WTC11 (cell line): Measurements from ENCODE around the gene LOXL4. TPM values are rescaled to one million over a fixed set of nuclear protein-coding genes. Genes with fewer than 3 reads are reported as not detected.
A peak's percentile ranks its signal among the peaks of the same experiment; 100 is the strongest.

Experiments used
- ATAC-seq: fragments of 200-7000 bp; cut with Tn5 transposase; 2 replicates; pipeline ENCODE4 v1.10.0; 2021; ENCODE audit warnings: mild to moderate bottlenecking, moderate library complexity
- CTCF ChIA-PET: fragments of 300-600 bp; sonication (Branson Sonifier 250); formaldehyde crosslinking; loops from one replicate; lab custom pipeline; 2021; ENCODE audit warnings: antibody characterized with exemption; lab: Charles Lee
- POLR2A ChIA-PET: fragments of 350-600 bp; sonication (Branson Sonifier 250); formaldehyde crosslinking; loops from one replicate; lab custom pipeline; 2021; ENCODE audit warnings: antibody characterized with exemption; lab: Charles Lee
- DNase-seq: peaks from one replicate; pipeline ENCODE4 v3.0.0; 2021; ENCODE audit warnings: low spot score
- H3K27ac Mint-ChIP-seq: 2 replicates; pipeline ENCODE4 v1.8.0; 2021; ENCODE audit warnings: mixed read lengths
- H3K27me3 Mint-ChIP-seq: 2 replicates; pipeline ENCODE4 v1.8.0; 2021; ENCODE audit warnings: low read depth, mild to moderate bottlenecking, moderate library complexity, mixed read lengths
- H3K36me3 Mint-ChIP-seq: 2 replicates; pipeline ENCODE4 v1.8.0; 2021; ENCODE audit warnings: mixed read lengths
- H3K4me1 Mint-ChIP-seq: 2 replicates; pipeline ENCODE4 v1.8.0; 2022; ENCODE audit warnings: mixed read lengths
- H3K4me3 Mint-ChIP-seq: 2 replicates; pipeline ENCODE4 v1.8.0; 2021; ENCODE audit warnings: mild to moderate bottlenecking, moderate library complexity, mixed read lengths
- H3K9me3 Mint-ChIP-seq: 2 replicates; pipeline ENCODE4 v1.8.0; 2021; ENCODE audit warnings: mixed read lengths
- FOXJ3 ChIP-seq: sonication (generic); formaldehyde crosslinking; IDR thresholded peaks from 2 replicates; pipeline ENCODE4 v1.9.0; 2021; ENCODE audit warnings: missing genetic modification reagents, mild to moderate bottlenecking, borderline replicate concordance
- GRHL2 ChIP-seq: fragments of 250-450 bp; sonication (Bioruptor Pico); IDR thresholded peaks from 2 replicates; pipeline ENCODE4 v1.8.0; 2022; ENCODE audit warnings: mild to moderate bottlenecking, moderate library complexity; ENCODE audit not compliant: insufficient replicate concordance, severe bottlenecking
- MXD4 ChIP-seq: fragments of 250-450 bp; sonication (Bioruptor Pico); IDR thresholded peaks from 2 replicates; pipeline ENCODE4 v1.8.0; 2021; ENCODE audit warnings: mild to moderate bottlenecking, moderate library complexity, borderline replicate concordance
- NFE2L1 ChIP-seq: sonication (generic); formaldehyde crosslinking; IDR thresholded peaks from 2 replicates; pipeline ENCODE4 v1.8.1; 2023; ENCODE audit warnings: missing genetic modification reagents
- NR1H2 ChIP-seq: sonication (generic); formaldehyde crosslinking; IDR thresholded peaks from 2 replicates; pipeline ENCODE4 v1.9.0; 2021; ENCODE audit warnings: mild to moderate bottlenecking, moderate library complexity, missing genetic modification reagents
- NR3C1 ChIP-seq: sonication (generic); formaldehyde crosslinking; conservative IDR thresholded peaks from 2 replicates; pipeline ENCODE4 v1.8.1; 2023; ENCODE audit warnings: low read depth, mild to moderate bottlenecking, missing genetic modification reagents
- RELA ChIP-seq: sonication (generic); formaldehyde crosslinking; IDR thresholded peaks from 2 replicates; pipeline ENCODE4 v1.8.1; 2022; ENCODE audit warnings: missing genetic modification reagents, mild to moderate bottlenecking, borderline replicate concordance
- SMAD4 ChIP-seq: sonication (generic); formaldehyde crosslinking; IDR thresholded peaks from 2 replicates; pipeline ENCODE4 v1.8.0; 2022; ENCODE audit warnings: mild to moderate bottlenecking, missing genetic modification reagents
- SOX15 ChIP-seq: fragments of 250-450 bp; sonication (Bioruptor Pico); IDR thresholded peaks from 2 replicates; pipeline ENCODE4 v1.9.0; 2021; ENCODE audit warnings: mild to moderate bottlenecking
- ZNF121 ChIP-seq: sonication (generic); formaldehyde crosslinking; IDR thresholded peaks from 2 replicates; pipeline ENCODE4 v1.8.0; 2023; ENCODE audit warnings: missing genetic modification reagents
- ZNF671 ChIP-seq: fragments of 250-450 bp; sonication (Bioruptor Pico); IDR thresholded peaks from 2 replicates; pipeline ENCODE4 v1.8.0; 2021; ENCODE audit warnings: mild to moderate bottlenecking
- total RNA-seq: library from RNA; stranded (reverse); gene quantifications from 3 replicates; pipeline ENCODE4 v1.2.3, GENCODE V29; 2021
- TF ChIP-seq, protein P1 (sequence below): sonication (generic); formaldehyde crosslinking; IDR thresholded peaks from 2 replicates; pipeline ENCODE4 v1.8.0; 2023; ENCODE audit warnings: mild to moderate bottlenecking, missing genetic modification reagents
- TF ChIP-seq, protein P2 (sequence below): sonication (generic); formaldehyde crosslinking; IDR thresholded peaks from 2 replicates; pipeline ENCODE4 v1.8.1; 2022; ENCODE audit warnings: mild to moderate bottlenecking, missing genetic modification reagents, moderate library complexity, borderline replicate concordance
- TF ChIP-seq, protein P3 (sequence below): sonication (generic); formaldehyde crosslinking; IDR thresholded peaks from 2 replicates; pipeline ENCODE4 v1.8.1; 2022; ENCODE audit warnings: missing genetic modification reagents, borderline replicate concordance
- TF ChIP-seq, protein P4 (sequence below): fragments of 250-450 bp; sonication (Bioruptor Pico); IDR thresholded peaks from 2 replicates; pipeline ENCODE4 v1.9.0; 2021; ENCODE audit warnings: mild to moderate bottlenecking
- TF ChIP-seq, protein P5 (sequence below): sonication (generic); formaldehyde crosslinking; conservative IDR thresholded peaks from 2 replicates; pipeline ENCODE4 v1.8.1; 2023; ENCODE audit warnings: mild to moderate bottlenecking, low read depth, missing genetic modification reagents, moderate library complexity
- TF ChIP-seq, protein P6 (sequence below): sonication (generic); formaldehyde crosslinking; IDR thresholded peaks from 2 replicates; pipeline ENCODE4 v1.8.1; 2023; ENCODE audit warnings: mild to moderate bottlenecking, missing genetic modification reagents
- TF ChIP-seq, protein P7 (sequence below): fragments of 250-450 bp; sonication (Bioruptor Pico); IDR thresholded peaks from 2 replicates; pipeline ENCODE4 v1.8.0; 2021; ENCODE audit warnings: mild to moderate bottlenecking

Gene LOXL4
- total RNA-seq, 1 experiment from 2014 or later, result 0.35 TPM

DNA sequence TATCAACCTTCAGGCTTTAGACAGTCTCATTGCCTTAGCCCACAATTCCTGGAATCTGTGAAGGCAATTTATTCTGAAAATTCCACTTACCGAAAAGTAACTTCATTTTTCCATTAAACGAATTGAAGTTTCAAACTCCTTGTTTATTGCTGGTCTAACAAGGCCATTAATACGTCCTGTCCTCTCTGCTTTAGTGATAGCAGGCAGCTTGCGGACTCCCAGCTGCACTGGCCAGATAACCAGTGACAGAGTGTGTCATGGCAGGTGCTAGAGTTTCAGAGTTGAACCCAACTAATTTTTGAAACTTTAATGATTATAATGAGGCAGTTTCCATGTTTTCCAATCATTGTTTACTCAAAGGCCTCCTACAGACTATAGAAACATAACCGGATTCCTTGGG, 31.1 kb downstream of the LOXL4 start:
- H3K9me3 Mint-ChIP-seq, result no peaks in the 10 kb centered on the region
- H3K4me1 Mint-ChIP-seq, result peaks cover 4% of the 10 kb centered on the region; the same call in 1 of the 2 replicates
- POLR2A ChIA-PET, result no interaction called here
- H3K4me3 Mint-ChIP-seq, result no peak overlapping the region
- no peak for DNase-seq
- H3K36me3 Mint-ChIP-seq, result peaks cover 11% of the 10 kb centered on the region
- CTCF ChIA-PET, result no interaction called here
- no peaks in the 10 kb centered on the region for H3K27me3 Mint-ChIP-seq
- H3K27ac Mint-ChIP-seq, result no peak overlapping the region
- TF ChIP-seq ZNF671 (CRISPR knock-in tag), result no peak
- TF ChIP-seq, protein P1, sequence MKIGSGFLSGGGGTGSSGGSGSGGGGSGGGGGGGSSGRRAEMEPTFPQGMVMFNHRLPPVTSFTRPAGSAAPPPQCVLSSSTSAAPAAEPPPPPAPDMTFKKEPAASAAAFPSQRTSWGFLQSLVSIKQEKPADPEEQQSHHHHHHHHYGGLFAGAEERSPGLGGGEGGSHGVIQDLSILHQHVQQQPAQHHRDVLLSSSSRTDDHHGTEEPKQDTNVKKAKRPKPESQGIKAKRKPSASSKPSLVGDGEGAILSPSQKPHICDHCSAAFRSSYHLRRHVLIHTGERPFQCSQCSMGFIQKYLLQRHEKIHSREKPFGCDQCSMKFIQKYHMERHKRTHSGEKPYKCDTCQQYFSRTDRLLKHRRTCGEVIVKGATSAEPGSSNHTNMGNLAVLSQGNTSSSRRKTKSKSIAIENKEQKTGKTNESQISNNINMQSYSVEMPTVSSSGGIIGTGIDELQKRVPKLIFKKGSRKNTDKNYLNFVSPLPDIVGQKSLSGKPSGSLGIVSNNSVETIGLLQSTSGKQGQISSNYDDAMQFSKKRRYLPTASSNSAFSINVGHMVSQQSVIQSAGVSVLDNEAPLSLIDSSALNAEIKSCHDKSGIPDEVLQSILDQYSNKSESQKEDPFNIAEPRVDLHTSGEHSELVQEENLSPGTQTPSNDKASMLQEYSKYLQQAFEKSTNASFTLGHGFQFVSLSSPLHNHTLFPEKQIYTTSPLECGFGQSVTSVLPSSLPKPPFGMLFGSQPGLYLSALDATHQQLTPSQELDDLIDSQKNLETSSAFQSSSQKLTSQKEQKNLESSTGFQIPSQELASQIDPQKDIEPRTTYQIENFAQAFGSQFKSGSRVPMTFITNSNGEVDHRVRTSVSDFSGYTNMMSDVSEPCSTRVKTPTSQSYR (CRISPR knock-in tag), result no peak
- no peak for TF ChIP-seq ZNF121 (CRISPR knock-in tag)
- TF ChIP-seq NR3C1 (CRISPR knock-in tag), result no peak
- TF ChIP-seq, protein P2, sequence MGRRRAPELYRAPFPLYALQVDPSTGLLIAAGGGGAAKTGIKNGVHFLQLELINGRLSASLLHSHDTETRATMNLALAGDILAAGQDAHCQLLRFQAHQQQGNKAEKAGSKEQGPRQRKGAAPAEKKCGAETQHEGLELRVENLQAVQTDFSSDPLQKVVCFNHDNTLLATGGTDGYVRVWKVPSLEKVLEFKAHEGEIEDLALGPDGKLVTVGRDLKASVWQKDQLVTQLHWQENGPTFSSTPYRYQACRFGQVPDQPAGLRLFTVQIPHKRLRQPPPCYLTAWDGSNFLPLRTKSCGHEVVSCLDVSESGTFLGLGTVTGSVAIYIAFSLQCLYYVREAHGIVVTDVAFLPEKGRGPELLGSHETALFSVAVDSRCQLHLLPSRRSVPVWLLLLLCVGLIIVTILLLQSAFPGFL, result no peak
- TF ChIP-seq, protein P3, sequence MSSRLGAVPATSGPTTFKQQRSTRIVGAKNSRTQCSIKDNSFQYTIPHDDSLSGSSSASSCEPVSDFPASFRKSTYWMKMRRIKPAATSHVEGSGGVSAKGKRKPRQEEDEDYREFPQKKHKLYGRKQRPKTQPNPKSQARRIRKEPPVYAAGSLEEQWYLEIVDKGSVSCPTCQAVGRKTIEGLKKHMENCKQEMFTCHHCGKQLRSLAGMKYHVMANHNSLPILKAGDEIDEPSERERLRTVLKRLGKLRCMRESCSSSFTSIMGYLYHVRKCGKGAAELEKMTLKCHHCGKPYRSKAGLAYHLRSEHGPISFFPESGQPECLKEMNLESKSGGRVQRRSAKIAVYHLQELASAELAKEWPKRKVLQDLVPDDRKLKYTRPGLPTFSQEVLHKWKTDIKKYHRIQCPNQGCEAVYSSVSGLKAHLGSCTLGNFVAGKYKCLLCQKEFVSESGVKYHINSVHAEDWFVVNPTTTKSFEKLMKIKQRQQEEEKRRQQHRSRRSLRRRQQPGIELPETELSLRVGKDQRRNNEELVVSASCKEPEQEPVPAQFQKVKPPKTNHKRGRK (CRISPR knock-in tag), result no peak
- ATAC-seq, result no peak

DNA sequence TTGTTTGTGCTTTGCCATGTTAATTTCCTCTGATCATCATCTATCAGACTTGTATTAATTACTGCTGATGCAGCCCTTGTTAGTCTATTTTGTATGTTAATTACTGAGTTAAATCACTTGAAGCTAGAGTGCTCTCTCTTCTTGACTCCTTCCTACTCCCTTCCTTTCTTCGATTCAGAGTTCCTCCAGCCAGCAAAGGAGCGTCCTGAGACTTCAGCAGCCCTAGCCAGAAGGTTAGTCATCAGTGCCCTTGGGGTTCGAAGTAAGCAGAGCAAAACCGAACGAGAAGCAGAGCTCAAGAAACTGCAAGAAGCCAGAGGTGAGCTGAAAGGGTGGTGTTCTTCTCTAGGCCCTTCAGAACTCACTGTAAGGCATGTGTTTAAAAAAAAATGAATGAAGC, 32.1 kb downstream of the LOXL4 start:
- ATAC-seq (no peak), DNase-seq (no peak)
- TF ChIP-seq GRHL2 (no peak), SMAD4 (CRISPR knock-in tag) (no peak), NFE2L1 (CRISPR knock-in tag) (no peak), SOX15 (no peak), FOXJ3 (CRISPR knock-in tag) (no peak), RELA (CRISPR knock-in tag) (no peak), NR1H2 (CRISPR knock-in tag) (no peak), MXD4 (no peak)
- TF ChIP-seq, protein P4, sequence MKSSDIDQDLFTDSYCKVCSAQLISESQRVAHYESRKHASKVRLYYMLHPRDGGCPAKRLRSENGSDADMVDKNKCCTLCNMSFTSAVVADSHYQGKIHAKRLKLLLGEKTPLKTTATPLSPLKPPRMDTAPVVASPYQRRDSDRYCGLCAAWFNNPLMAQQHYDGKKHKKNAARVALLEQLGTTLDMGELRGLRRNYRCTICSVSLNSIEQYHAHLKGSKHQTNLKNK (CRISPR knock-in tag), result no peak
- TF ChIP-seq, protein P5, sequence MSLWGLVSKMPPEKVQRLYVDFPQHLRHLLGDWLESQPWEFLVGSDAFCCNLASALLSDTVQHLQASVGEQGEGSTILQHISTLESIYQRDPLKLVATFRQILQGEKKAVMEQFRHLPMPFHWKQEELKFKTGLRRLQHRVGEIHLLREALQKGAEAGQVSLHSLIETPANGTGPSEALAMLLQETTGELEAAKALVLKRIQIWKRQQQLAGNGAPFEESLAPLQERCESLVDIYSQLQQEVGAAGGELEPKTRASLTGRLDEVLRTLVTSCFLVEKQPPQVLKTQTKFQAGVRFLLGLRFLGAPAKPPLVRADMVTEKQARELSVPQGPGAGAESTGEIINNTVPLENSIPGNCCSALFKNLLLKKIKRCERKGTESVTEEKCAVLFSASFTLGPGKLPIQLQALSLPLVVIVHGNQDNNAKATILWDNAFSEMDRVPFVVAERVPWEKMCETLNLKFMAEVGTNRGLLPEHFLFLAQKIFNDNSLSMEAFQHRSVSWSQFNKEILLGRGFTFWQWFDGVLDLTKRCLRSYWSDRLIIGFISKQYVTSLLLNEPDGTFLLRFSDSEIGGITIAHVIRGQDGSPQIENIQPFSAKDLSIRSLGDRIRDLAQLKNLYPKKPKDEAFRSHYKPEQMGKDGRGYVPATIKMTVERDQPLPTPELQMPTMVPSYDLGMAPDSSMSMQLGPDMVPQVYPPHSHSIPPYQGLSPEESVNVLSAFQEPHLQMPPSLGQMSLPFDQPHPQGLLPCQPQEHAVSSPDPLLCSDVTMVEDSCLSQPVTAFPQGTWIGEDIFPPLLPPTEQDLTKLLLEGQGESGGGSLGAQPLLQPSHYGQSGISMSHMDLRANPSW (CRISPR knock-in tag), result no peak
- TF ChIP-seq, protein P6, sequence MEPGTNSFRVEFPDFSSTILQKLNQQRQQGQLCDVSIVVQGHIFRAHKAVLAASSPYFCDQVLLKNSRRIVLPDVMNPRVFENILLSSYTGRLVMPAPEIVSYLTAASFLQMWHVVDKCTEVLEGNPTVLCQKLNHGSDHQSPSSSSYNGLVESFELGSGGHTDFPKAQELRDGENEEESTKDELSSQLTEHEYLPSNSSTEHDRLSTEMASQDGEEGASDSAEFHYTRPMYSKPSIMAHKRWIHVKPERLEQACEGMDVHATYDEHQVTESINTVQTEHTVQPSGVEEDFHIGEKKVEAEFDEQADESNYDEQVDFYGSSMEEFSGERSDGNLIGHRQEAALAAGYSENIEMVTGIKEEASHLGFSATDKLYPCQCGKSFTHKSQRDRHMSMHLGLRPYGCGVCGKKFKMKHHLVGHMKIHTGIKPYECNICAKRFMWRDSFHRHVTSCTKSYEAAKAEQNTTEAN (CRISPR knock-in tag), result no peak
- TF ChIP-seq, protein P7, sequence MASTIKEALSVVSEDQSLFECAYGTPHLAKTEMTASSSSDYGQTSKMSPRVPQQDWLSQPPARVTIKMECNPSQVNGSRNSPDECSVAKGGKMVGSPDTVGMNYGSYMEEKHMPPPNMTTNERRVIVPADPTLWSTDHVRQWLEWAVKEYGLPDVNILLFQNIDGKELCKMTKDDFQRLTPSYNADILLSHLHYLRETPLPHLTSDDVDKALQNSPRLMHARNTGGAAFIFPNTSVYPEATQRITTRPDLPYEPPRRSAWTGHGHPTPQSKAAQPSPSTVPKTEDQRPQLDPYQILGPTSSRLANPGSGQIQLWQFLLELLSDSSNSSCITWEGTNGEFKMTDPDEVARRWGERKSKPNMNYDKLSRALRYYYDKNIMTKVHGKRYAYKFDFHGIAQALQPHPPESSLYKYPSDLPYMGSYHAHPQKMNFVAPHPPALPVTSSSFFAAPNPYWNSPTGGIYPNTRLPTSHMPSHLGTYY (CRISPR knock-in tag), result no peak
- TF ChIP-seq, protein P1 (CRISPR knock-in tag), result no peak
- H3K27ac Mint-ChIP-seq, result peak overlapping the region; percentile 29; the same call in 1 of the 2 replicates
- H3K36me3 Mint-ChIP-seq, result peaks cover 14% of the 10 kb centered on the region
- no peaks in the 10 kb centered on the region for H3K27me3 Mint-ChIP-seq
- no peaks in the 10 kb centered on the region for H3K9me3 Mint-ChIP-seq
- ChIA-PET POLR2A (no interaction called here), CTCF (no interaction called here)
- H3K4me3 Mint-ChIP-seq, result no peak overlapping the region
- H3K4me1 Mint-ChIP-seq, result peaks cover 4% of the 10 kb centered on the region; the same call in 1 of the 2 replicates
